DMS 273 treated with DMSO at 0.1 percent for 48 hours (cell line): ENCODE data around the gene ADM.
A peak's percentile ranks its signal among the peaks of the same experiment; 100 is the strongest.

Source experiments
- DNase-seq: peaks from one replicate; lab custom pipeline; 2025; lab: John Stamatoyannopoulos, UW

Gene ADM

DNA sequence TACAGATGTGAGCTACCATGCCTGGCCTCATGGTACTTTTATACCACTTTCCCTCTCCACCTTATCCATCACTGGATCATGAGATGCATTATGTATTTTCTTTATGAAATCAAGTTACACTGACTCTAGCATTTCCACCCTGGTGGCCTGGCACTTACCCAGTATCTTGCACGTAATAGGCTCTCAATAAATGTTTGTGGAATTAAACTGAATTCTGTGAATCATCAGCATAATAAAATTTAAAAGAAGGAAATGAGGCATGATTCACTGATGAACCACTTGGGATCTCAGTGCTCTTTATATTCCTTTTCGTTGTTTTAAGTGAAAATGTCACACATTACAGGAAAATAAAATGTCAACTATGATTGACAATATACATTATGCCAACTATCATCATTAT lies 25.1 kb downstream of the ADM start:
- no peak for DNase-seq

DNA sequence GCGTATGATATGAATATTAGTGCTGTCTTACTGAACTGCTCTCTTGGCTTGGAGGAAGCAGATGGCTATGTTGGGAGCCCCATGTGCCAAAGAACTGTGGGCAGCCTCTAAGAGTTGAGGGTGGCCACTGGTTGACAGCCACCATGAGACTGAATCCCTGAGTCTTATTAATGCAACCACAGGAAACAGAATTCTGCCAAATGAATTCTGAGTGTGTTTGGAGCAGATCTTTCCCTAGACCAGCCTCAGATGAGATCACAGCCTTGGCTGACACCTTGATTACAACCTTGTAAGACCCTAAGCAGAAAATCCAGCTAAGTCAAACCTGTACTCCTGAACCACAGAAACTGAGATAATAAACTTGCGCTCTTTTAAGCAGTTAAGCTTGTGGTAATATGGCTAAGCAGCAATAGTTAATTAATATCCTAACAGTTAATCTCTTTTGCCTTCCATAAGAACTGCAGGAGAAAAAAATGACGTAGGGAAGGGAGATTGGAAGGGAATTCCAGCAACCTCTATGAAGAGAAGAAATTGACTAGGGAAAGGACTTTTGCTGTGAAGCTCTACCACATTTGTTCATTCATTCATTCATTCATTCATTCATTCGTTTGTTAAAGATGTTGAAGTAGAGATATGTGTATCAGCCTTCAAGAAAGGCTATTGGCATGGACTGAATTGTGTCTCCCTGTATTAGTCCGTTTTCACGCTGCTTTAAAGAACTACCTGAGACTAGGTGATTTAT lies 26.8 kb downstream of the ADM start:
- no peak for DNase-seq

DNA sequence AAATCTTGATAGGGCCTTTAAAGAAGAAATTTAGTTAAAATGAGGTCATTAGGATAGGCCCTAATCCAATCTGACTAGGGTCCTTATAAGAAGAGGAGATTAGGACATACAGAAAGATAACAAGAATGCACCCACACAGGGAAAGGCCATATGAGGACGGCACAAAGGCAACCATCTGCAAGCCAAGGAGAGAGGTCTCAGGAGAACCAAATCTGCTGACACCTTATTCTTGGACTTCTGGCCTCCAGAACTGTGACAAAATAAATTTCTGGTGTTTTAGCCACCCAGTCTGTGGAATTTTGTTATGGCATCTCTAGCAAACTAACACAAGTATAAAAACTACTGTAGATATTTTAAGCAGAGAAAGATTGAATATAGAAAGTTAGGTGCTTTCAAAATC lies 28.6 kb downstream of the ADM start:
- no peak for DNase-seq

GRCh38 chr11:10338287-10338686 lies 33.4 kb downstream of the ADM start:
- DNase-seq: no peak

DNA sequence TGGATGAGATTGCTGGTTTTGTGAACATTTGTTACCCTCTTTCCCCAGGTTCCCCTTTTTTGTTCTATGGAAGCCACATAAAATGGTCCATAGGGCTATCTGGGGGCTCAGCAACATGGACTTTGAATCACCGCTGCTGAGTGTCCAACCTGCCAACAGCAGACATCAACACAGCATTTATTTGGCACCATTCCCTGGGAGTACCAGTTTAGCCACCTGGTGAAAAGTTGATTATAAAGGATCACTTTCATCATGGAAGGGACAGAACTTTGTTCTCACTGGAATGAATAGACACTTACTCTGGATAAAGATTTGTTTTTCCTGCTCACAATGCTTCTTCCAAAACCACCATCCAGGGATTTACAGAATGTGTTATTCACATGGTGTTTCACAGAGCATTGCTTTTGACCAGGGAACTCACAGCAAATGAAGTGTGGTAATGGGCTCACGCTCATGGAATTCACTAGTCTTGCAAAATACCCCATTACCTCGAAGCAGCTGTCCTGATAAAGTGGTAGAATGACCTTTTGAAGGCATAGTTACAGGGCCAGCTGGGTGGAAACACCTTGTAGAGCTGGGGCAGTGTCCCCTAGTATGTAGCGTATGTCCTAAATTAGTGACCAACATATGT lies 43.9 kb downstream of the ADM start:
- no peak for DNase-seq

DNA sequence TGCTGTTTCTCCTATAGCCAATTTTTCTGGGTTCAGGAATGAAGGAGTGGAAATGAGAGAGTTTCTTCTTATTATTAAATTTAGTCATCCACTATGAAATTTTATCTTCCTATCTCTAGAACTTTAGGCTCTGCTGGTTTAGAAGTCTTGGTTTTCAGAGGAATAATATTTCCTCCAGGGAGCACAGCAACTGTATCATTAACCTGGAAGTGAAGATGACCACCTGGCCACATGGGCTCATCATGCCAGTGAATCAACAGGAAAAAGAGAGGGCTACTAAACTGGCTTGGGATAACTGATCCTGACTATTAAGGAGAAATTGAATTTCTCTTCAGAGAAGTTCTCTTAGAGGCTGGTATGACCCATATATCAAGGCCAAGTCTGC lies 44.4 kb downstream of the ADM start:
- no peak for DNase-seq

GRCh38 chr11:10349806-10350205 lies 44.9 kb downstream of the ADM start:
- no peak for DNase-seq

DNA sequence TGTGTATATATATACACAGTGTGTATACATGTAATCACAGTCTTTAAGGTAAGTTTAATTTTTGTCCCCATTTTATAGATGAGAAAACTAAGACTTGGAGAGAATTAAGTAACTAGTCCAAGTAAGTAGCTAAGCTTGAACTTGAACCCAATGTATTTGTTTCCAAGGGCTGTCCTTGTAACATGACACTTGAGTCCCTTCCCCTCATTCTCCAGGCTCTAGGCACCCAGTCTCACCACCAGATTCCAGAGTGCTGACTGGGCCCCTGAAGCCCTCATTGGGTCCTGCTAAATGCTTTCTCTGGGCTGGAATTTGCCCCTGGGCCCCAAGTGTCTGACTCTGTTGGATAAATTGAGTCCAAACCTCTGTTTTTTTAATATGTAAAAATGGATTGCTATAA lies 45.5 kb downstream of the ADM start:
- DNase-seq: no peak

DNA sequence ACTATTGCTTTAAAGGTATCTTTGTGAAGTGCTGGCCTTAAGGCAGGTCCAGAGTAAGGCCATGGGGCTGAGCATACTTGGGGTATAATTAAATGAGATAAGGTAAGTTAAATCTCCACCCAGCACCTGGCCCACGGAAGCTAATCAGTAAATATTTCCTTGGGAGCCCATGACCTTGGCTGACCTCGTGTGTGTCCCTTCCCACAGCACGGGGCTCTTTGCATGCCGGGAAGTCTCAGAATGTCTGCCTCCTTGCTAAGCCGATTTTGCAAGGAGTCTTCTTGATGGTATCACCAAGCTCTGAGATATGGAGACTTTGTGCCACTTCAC lies 46.5 kb downstream of the ADM start:
- no peak for DNase-seq

- DNase-seq: peak; percentile 5
Observed at GRCh38 chr11:10351765-10352641, 47.1 kb downstream of the ADM start.

GRCh38 chr11:10352921-10353550 lies 48.2 kb downstream of the ADM start:
- DNase-seq: no peak

DNA sequence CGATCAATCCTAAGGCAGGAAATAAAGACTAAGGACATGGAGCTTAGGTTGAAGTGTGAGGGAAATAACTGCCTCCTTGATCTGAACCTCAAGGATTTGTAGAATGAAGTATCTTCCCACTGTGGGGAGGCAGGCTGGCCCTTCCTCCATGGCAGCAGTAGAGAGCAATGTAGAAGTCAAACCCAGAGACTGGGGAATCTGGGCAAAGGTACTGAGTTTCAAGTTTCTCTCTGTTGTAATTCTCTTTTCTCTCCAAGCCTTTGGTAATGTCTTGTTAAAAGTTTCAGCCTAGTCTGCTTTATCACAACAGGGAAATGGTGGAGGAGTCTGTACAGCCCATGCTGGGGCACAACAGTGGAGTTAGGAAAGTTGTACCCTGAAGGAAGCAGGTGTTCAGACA lies 49.5 kb downstream of the ADM start:
- no peak for DNase-seq

GRCh38 chr11:10355257-10355661 lies 50.4 kb downstream of the ADM start:
- DNase-seq: no peak

DNA sequence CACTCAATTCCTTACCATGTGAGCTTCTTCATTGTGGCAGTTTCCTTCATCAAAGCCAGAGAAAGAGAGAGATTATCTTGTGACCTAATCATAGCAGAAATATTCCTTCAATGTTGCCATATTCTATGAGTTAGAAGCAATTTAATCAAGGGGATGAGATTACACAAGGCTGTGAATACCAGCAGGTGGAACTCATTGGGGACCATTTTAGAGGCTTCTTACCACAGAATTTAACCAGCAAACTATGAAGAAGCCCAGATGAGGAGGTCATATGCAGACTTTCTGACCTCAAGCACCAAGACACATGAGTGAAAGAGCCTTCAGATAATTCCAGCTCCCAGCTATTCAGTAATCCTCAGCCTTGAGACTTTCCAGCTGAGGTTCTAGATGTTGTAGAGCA lies 51.3 kb downstream of the ADM start:
- no peak for DNase-seq
